ENCODE data around the gene KIAA1958.

- TF ChIP-seq EZH2 (IDR thresholded peaks at IDR 0.05; ENCODE audit: borderline replicate concordance, control insufficient read depth, low read depth, low read length) (no peak), POLR2AphosphoS2 (IDR thresholded peaks at IDR 0.05; ENCODE audit: low read depth, low read length) (no peak), NFIC (IDR thresholded peaks at IDR 0.05; ENCODE audit: low read depth, low read length) (no peak), CTCF (IDR thresholded peaks at IDR 0.05 in 2 of 3, conservative IDR thresholded peaks at IDR 0.05 in 1 of 3; ENCODE audit: control insufficient read depth in 2 of 3, extremely low read depth in 1 of 3, insufficient read depth in 1 of 3, low read depth in 3 of 3, low read length in 3 of 3) (no peak), MAX (IDR thresholded peaks at IDR 0.05; ENCODE audit: low read depth, low read length) (no peak), SMAD1 (IDR thresholded peaks at IDR 0.05; ENCODE audit: low read depth, partially characterized antibody) (no peak)
Observed at GRCh38 chr9:112654282-112654681, 167.7 kb downstream of the KIAA1958 start.

Measured in GM12878 (cell line).